WTC11 (cell line): ENCODE measurements around the gene MARS2.
"Not testable (repeated sequence)": the region's sequence is repeated elsewhere in the genome, so short reads cannot be mapped to it uniquely, and the experiment has no call there.

Experiments
- KAT7 ChIP-seq: sonication (generic); formaldehyde crosslinking; IDR thresholded peaks from 2 replicates; pipeline ENCODE4 v1.8.1; 2023; ENCODE audit warnings: missing genetic modification reagents, mild to moderate bottlenecking, borderline replicate concordance
- NR1H2 ChIP-seq: sonication (generic); formaldehyde crosslinking; IDR thresholded peaks from 2 replicates; pipeline ENCODE4 v1.9.0; 2021; ENCODE audit warnings: mild to moderate bottlenecking, moderate library complexity, missing genetic modification reagents
- SP1 ChIP-seq: sonication (generic); formaldehyde crosslinking; conservative IDR thresholded peaks from 2 replicates; pipeline ENCODE4 v1.8.1; 2022; ENCODE audit warnings: missing genetic modification reagents
- ZNF121 ChIP-seq: sonication (generic); formaldehyde crosslinking; IDR thresholded peaks from 2 replicates; pipeline ENCODE4 v1.8.0; 2023; ENCODE audit warnings: missing genetic modification reagents
- TF ChIP-seq, protein P1 (sequence below): fragments of 200-600 bp; IDR thresholded peaks from 2 replicates; pipeline ENCODE4 v1.8.0; 2022; ENCODE audit warnings: antibody characterized with exemption
- TF ChIP-seq, protein P2 (sequence below): sonication (generic); formaldehyde crosslinking; IDR thresholded peaks from 2 replicates; pipeline ENCODE4 v1.8.0; 2022; ENCODE audit warnings: mild to moderate bottlenecking, missing genetic modification reagents

DNA sequence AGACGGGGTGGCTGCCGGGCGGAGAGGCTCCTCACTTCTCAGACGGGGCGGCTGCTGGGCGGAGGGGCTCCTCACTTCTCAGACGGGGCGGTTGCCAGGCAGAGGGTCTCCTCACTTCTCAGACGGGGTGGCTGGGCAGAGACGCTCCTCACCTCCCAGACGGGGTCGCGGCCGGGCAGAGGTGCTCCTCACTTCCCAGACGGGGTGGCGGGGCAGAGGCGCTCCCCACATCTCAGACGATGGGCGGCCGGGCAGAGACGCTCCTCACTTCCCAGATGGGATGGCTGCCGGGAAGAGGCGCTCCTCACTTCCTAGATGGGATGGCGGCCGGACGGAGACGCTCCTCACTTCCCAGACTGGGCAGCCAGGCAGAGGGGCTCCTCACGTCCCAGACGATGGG, 8.6 kb upstream of the MARS2 start:
- TF ChIP-seq, protein P1, sequence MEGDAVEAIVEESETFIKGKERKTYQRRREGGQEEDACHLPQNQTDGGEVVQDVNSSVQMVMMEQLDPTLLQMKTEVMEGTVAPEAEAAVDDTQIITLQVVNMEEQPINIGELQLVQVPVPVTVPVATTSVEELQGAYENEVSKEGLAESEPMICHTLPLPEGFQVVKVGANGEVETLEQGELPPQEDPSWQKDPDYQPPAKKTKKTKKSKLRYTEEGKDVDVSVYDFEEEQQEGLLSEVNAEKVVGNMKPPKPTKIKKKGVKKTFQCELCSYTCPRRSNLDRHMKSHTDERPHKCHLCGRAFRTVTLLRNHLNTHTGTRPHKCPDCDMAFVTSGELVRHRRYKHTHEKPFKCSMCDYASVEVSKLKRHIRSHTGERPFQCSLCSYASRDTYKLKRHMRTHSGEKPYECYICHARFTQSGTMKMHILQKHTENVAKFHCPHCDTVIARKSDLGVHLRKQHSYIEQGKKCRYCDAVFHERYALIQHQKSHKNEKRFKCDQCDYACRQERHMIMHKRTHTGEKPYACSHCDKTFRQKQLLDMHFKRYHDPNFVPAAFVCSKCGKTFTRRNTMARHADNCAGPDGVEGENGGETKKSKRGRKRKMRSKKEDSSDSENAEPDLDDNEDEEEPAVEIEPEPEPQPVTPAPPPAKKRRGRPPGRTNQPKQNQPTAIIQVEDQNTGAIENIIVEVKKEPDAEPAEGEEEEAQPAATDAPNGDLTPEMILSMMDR = not testable (repeated sequence)
- TF ChIP-seq, protein P2, sequence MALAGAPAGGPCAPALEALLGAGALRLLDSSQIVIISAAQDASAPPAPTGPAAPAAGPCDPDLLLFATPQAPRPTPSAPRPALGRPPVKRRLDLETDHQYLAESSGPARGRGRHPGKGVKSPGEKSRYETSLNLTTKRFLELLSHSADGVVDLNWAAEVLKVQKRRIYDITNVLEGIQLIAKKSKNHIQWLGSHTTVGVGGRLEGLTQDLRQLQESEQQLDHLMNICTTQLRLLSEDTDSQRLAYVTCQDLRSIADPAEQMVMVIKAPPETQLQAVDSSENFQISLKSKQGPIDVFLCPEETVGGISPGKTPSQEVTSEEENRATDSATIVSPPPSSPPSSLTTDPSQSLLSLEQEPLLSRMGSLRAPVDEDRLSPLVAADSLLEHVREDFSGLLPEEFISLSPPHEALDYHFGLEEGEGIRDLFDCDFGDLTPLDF (CRISPR knock-in tag) = not testable (repeated sequence)
- TF ChIP-seq NR1H2 (CRISPR knock-in tag); SP1; KAT7 (CRISPR knock-in tag); ZNF121 (CRISPR knock-in tag): not testable (repeated sequence)
